T-cell (primary cell): Measurements from ENCODE around the gene PSMA4. TPM values are rescaled to one million over a fixed set of nuclear protein-coding genes. Genes with fewer than 3 reads are reported as not detected.
A peak's percentile ranks its signal among the peaks of the same experiment; 100 is the strongest.
"Not testable (repeated sequence)": the region's sequence is repeated elsewhere in the genome, so short reads cannot be mapped to it uniquely, and the experiment has no call there.

Experiments used
- ATAC-seq, 4 experiments: fragments of 200-7000 bp in 3 of 4; fragments of 150-1000 bp in 1 of 4; cut with Tn5 transposase; replicated peaks in 1 of 4; 1 replicate in 3 of 4; 2 replicates in 1 of 4; pipeline ENCODE4 v1.10.0; 2021; ENCODE audit warnings: moderate library complexity in 3 of 4, mild to moderate bottlenecking in 2 of 4, moderate number of reproducible peaks in 1 of 4
- CTCF ChIA-PET, 2 donors: fragments of 300-600 bp; sonication (Branson Sonifier 250); formaldehyde crosslinking; loops; one replicate each; lab custom pipeline; 2022; ENCODE audit warnings: antibody characterized with exemption in 2 of 2; lab: Charles Lee
- POLR2A ChIA-PET, 2 donors: fragments of 300-600 bp; sonication (Branson Sonifier 250); formaldehyde crosslinking; loops; one replicate each; lab custom pipeline; 2022; ENCODE audit warnings: antibody characterized with exemption in 2 of 2; lab: Charles Lee
- DNase-seq, 35 experiments: peaks; one replicate each; pipeline versions ENCODE4 v3.0.0 to v3.0.0-alpha.2; 2013 to 2023
- H3K27ac ChIP-seq: one replicate; pipeline ENCODE4 v1.5.1; 2013; ENCODE audit warnings: low read length
- H3K27me3 ChIP-seq, 2 experiments: replicated peaks in 1 of 2; 1 replicate in 1 of 2; 2 replicates in 1 of 2; pipeline versions ENCODE4 v1.6.1 to v1.7.0; 2013; ENCODE audit warnings: low read length in 1 of 2, mixed read lengths in 1 of 2; ENCODE audit not compliant: control insufficient read depth in 2 of 2, insufficient read depth in 2 of 2; ENCODE audit errors: extremely low read depth in 1 of 2
- H3K36me3 ChIP-seq, 2 donors: 1 replicate in 1 of 2; 2 replicates in 1 of 2; pipeline versions ENCODE4 v1.6.1 to v1.7.0; 2013; ENCODE audit warnings: low read length in 1 of 2; ENCODE audit not compliant: control insufficient read depth in 2 of 2, insufficient read depth in 1 of 2; ENCODE audit errors: extremely low read depth in 1 of 2
- H3K4me1 ChIP-seq, 2 experiments: 1 replicate in 1 of 2; 2 replicates in 1 of 2; pipeline versions ENCODE4 v1.6.1 to v1.7.0; 2013; ENCODE audit warnings: low read length in 2 of 2, mixed read lengths in 1 of 2; ENCODE audit not compliant: insufficient read depth in 2 of 2, control insufficient read depth in 1 of 2; ENCODE audit errors: extremely low read depth in 1 of 2
- H3K4me3 ChIP-seq, 2 donors: 1 replicate in 1 of 2; 2 replicates in 1 of 2; pipeline versions ENCODE4 v1.5.1 to v1.7.0; 2013; ENCODE audit warnings: mild to moderate bottlenecking in 2 of 2, low read length in 1 of 2, moderate library complexity in 1 of 2; ENCODE audit not compliant: control insufficient read depth in 1 of 2; ENCODE audit errors: extremely low read depth in 1 of 2
- H3K9me3 ChIP-seq: 2 replicates; pipeline ENCODE4 v1.7.0; 2013
- H3K27ac Mint-ChIP-seq, 2 donors: one replicate each; pipeline ENCODE4 v1.8.0; 2020 to 2021; ENCODE audit warnings: mild to moderate bottlenecking in 2 of 2, mixed read lengths in 2 of 2
- H3K27me3 Mint-ChIP-seq, 2 donors: one replicate each; pipeline ENCODE4 v1.8.0; 2021 to 2022; ENCODE audit warnings: mixed read lengths in 2 of 2
- H3K36me3 Mint-ChIP-seq: one replicate; pipeline ENCODE4 v1.8.0; 2021; ENCODE audit warnings: mixed read lengths
- H3K4me1 Mint-ChIP-seq, 3 donors: one replicate each; pipeline ENCODE4 v1.8.0; 2020 to 2022; ENCODE audit warnings: mixed read lengths in 3 of 3, mild to moderate bottlenecking in 1 of 3
- H3K4me3 Mint-ChIP-seq, 3 donors: one replicate each; pipeline ENCODE4 v1.8.0; 2020 to 2022; ENCODE audit warnings: mild to moderate bottlenecking in 3 of 3, mixed read lengths in 3 of 3, moderate library complexity in 3 of 3
- H3K9me3 Mint-ChIP-seq, 3 donors: one replicate each; pipeline ENCODE4 v1.8.0; 2020 to 2022; ENCODE audit warnings: mixed read lengths in 3 of 3
- WGBS: methylation state at CpG from one replicate; pipeline ENCODE4 v1.1.5; 2013; ENCODE audit warnings: missing lambda C conversion rate; ENCODE audit not compliant: insufficient coverage; 5-methylcytosine and 5-hydroxymethylcytosine counted together
- total RNA-seq, 35 experiments: library from RNA in 6 of 35; stranded (reverse) in 6 of 35; fragments of 120-200 nt in 1 of 35; gene quantifications; one replicate each; pipeline versions ENCODE4 v1.2.1 to v1.2.4 and lab custom pipeline; 2013 to 2026

The PSMA4 gene
- total RNA-seq, 5 donors from 2014 or later (not counting 1 experiment from before 2014, with no cell fraction given): 54.5 to 87.0 (median 80.7) TPM

- Histone ChIP-seq H3K27ac (no peak overlapping the region), H3K4me1 (no peaks in the 10 kb centered on the region), H3K36me3 (peaks cover 2 to 38% of the 10 kb centered on the region in 2 donors), H3K4me3 (no peak overlapping the region), H3K27me3 (no peaks in the 10 kb centered on the region), H3K9me3 (no peaks in the 10 kb centered on the region)
- Mint-ChIP-seq H3K4me1 (peaks cover 0 to 2% (median 0%) of the 10 kb centered on the region in 3 donors), H3K9me3 (no peaks in the 10 kb centered on the region), H3K27me3 (no peaks in the 10 kb centered on the region), H3K4me3 (no peak overlapping the region), H3K27ac (peak overlapping the region in 1 of 2 donors; percentile 77), H3K36me3 (peaks cover 22% of the 10 kb centered on the region)
- 97% methylated on average over 3 of the region's 5 CpGs for WGBS
- ChIA-PET CTCF (interaction anchor here in 1 of 2 donors (1.5 kb wide), 1 partner anchor 9 kb away, joined by 4 read pairs; no protein-coding TSS in a partner anchor), POLR2A (interaction anchor here in 1 of 2 donors (1.0 kb wide), 1 partner anchor 7 kb away, joined by 4 read pairs; no protein-coding TSS in a partner anchor)
- ATAC-seq: no peak
- no peak for DNase-seq
Observed at GRCh38 chr15:78552597-78552996, 12.4 kb downstream of the PSMA4 start.

GRCh38 chr15:78560201-78560600 is 20.0 kb downstream of the PSMA4 start:
- H3K4me1 Mint-ChIP-seq: peaks cover 9 to 11% (median 11%) of the 10 kb centered on the region in 3 donors
- H3K4me1 ChIP-seq, H3K36me3 ChIP-seq, CTCF ChIA-PET, H3K9me3 Mint-ChIP-seq, H3K27ac ChIP-seq, H3K9me3 ChIP-seq, DNase-seq, ATAC-seq, H3K4me3 ChIP-seq, H3K4me3 Mint-ChIP-seq, H3K27me3 ChIP-seq, POLR2A ChIA-PET, H3K36me3 Mint-ChIP-seq, H3K27ac Mint-ChIP-seq: not testable (repeated sequence)
- H3K27me3 Mint-ChIP-seq: peaks cover 8 to 14% of the 10 kb centered on the region in 2 donors
- WGBS: no CpG with 5 or more reads among the region's 10 CpGs

- no peak for ATAC-seq
- 96% methylated on average over 5 of the region's 5 CpGs for WGBS
- H3K36me3 ChIP-seq: no peaks in the 10 kb centered on the region
Observed at GRCh38 chr15:78561490-78561889, 21.2 kb downstream of the PSMA4 start.

GRCh38 chr15:78563092-78563491 is 22.8 kb downstream of the PSMA4 start:
- no peak for ATAC-seq
- H3K4me3 ChIP-seq: no peak overlapping the region
- peaks cover 22 to 29% of the 10 kb centered on the region in 2 donors for H3K27me3 Mint-ChIP-seq

More at GRCh38 chr15:78561490-78561889, 21.2 kb downstream of the PSMA4 start:
- Histone ChIP-seq H3K9me3 (no peaks in the 10 kb centered on the region), H3K27ac (no peak overlapping the region), H3K4me1 (peaks cover 6 to 17% of the 10 kb centered on the region in 2 experiments), H3K4me3 (no peak overlapping the region), H3K27me3 (peaks cover 0 to 13% of the 10 kb centered on the region in 2 experiments)
- ChIA-PET POLR2A (no interaction called here), CTCF (no interaction called here)
- Mint-ChIP-seq H3K4me3 (no peak overlapping the region), H3K36me3 (no peaks in the 10 kb centered on the region), H3K4me1 (peaks cover 16 to 19% (median 17%) of the 10 kb centered on the region in 3 donors), H3K27ac (no peak overlapping the region), H3K27me3 (peaks cover 13 to 19% of the 10 kb centered on the region in 2 donors), H3K9me3 (no peaks in the 10 kb centered on the region)
- no peak for DNase-seq

GRCh38 chr15:78564743-78565096 is 24.5 kb downstream of the PSMA4 start:
- DNase-seq (no peak), ATAC-seq (peak in 3 of 4 experiments; percentile 9 to 14 (median 11))
- Mint-ChIP-seq H3K9me3 (no peaks in the 10 kb centered on the region), H3K27ac (peak overlapping the region in 1 of 2 donors; percentile 3), H3K27me3 (peaks cover 19 to 25% of the 10 kb centered on the region in 2 donors), H3K4me1 (peaks cover 19 to 20% (median 20%) of the 10 kb centered on the region in 3 donors), H3K36me3 (no peaks in the 10 kb centered on the region), H3K4me3 (peak overlapping the region; percentile 81 to 91 (median 84))
- H3K9me3 ChIP-seq: no peaks in the 10 kb centered on the region
- H3K27ac ChIP-seq: no peak overlapping the region
- H3K4me3 ChIP-seq: peak overlapping the region; percentile 63 to 67
- POLR2A ChIA-PET: interaction anchor here in 1 of 2 donors (0.7 to 1.0 kb wide), 2 partner anchors 24 to 410 kb away, joined by 3 to 4 read pairs; partner anchors contain the start of gene PSMA4
- H3K36me3 ChIP-seq: no peaks in the 10 kb centered on the region
- CTCF ChIA-PET: interaction anchor here in 1 of 2 donors (1.7 kb wide), 1 partner anchor 24 kb away, joined by 11 read pairs; the partner anchor contains the start of gene PSMA4
- WGBS: 61% methylated on average over 8 of the region's 11 CpGs
- peaks cover 6 to 17% of the 10 kb centered on the region in 2 experiments for H3K4me1 ChIP-seq
- H3K27me3 ChIP-seq: peaks cover 0 to 15% of the 10 kb centered on the region in 2 experiments

More at GRCh38 chr15:78563092-78563491, 22.8 kb downstream of the PSMA4 start:
- Histone ChIP-seq H3K9me3 (no peaks in the 10 kb centered on the region), H3K27ac (no peak overlapping the region), H3K27me3 (peaks cover 0 to 15% of the 10 kb centered on the region in 2 experiments), H3K4me1 (peaks cover 6 to 17% of the 10 kb centered on the region in 2 experiments), H3K36me3 (no peaks in the 10 kb centered on the region)
- ChIA-PET CTCF (interaction anchor here in 1 of 2 donors (0.6 kb wide), 1 partner anchor 148 kb away, joined by 5 read pairs; no protein-coding TSS in a partner anchor), POLR2A (no interaction called here)
- no CpG with 5 or more reads among the region's 2 CpGs for WGBS
- DNase-seq: no peak
- Mint-ChIP-seq H3K36me3 (no peaks in the 10 kb centered on the region), H3K4me1 (peaks cover 19 to 20% (median 20%) of the 10 kb centered on the region in 3 donors), H3K9me3 (no peaks in the 10 kb centered on the region), H3K4me3 (peak overlapping the region in 1 of 3 donors; percentile 3), H3K27ac (no peak overlapping the region)

- H3K4me3 ChIP-seq: peak within 1 kb of the TSS; percentile 63 to 67
- H3K27ac ChIP-seq: no peak within 1 kb of the TSS
- ChIA-PET CTCF (interaction anchor here in 1 of 2 donors (1.7 kb wide), 1 partner anchor 24 kb away, joined by 11 read pairs; the partner anchor contains the start of gene PSMA4), POLR2A (interaction anchor here (0.5 to 1.0 kb wide), 4 partner anchors 25 to 410 kb away, joined by 3 to 5 read pairs (median 4); partner anchors contain the start of gene PSMA4 (in 1 of the 2))
- peak within 1 kb of the TSS in 1 of 2 donors; percentile 3 for H3K27ac Mint-ChIP-seq
- H3K9me3 Mint-ChIP-seq: no peaks in the 10 kb centered on the region
- H3K9me3 ChIP-seq: no peaks in the 10 kb centered on the region
- H3K4me1 Mint-ChIP-seq: peaks cover 19 to 20% (median 20%) of the 10 kb centered on the region in 3 donors
- peak within 1 kb of the TSS; percentile 81 to 91 (median 84) for H3K4me3 Mint-ChIP-seq
- peaks cover 6 to 17% of the 10 kb centered on the region in 2 experiments for H3K4me1 ChIP-seq
- H3K27me3 Mint-ChIP-seq: peaks cover 19 to 25% of the 10 kb centered on the region in 2 donors
- DNase-seq (peak in 28 of 35 experiments; percentile 4 to 74 (median 30)), ATAC-seq (peak; percentile 71 to 81 (median 72))
- under 1% methylated on average over 74 of the region's 75 CpGs for WGBS
- peaks cover 0 to 15% of the 10 kb centered on the region in 2 experiments for H3K27me3 ChIP-seq
- H3K36me3 ChIP-seq: no peaks in the 10 kb centered on the region
- no peaks in the 10 kb centered on the region for H3K36me3 Mint-ChIP-seq
Observed at GRCh38 chr15:78565097-78565950, 25.1 kb downstream of the PSMA4 start, which contains the start of gene CHRNA5. TSS of gene CHRNA5 (plus strand) at chr15:78565520. CDS start at chr15:78565720, 200 bp downstream.
